GM04503 (cell line): ENCODE results near the gene TLE3.

Experiments used
- DNase-seq: peaks from one replicate; pipeline ENCODE4 v3.0.0-alpha.2; 2012; ENCODE audit warnings: low read depth

The TLE3 gene

GRCh38 chr15:70061696-70062270, 35.9 kb downstream of the TLE3 start:
- no peak for DNase-seq

GRCh38 chr15:70060993-70061305, 36.8 kb downstream of the TLE3 start:
- DNase-seq, result no peak

- DNase-seq, result no peak
These were observed 37.3 kb downstream of the TLE3 start for GRCh38 chr15:70060214-70060992.

GRCh38 chr15:70059476-70060213, 38.1 kb downstream of the TLE3 start:
- DNase-seq, result no peak

GRCh38 chr15:70058642-70059360, 38.9 kb downstream of the TLE3 start:
- DNase-seq, result no peak

GRCh38 chr15:70057931-70058641, 39.6 kb downstream of the TLE3 start:
- DNase-seq, result no peak

- DNase-seq, result no peak
These were observed 41.5 kb downstream of the TLE3 start for GRCh38 chr15:70056091-70056680.

- DNase-seq, result no peak
These were observed 42.1 kb downstream of the TLE3 start for GRCh38 chr15:70055601-70056051.

GRCh38 chr15:70054884-70055387, 42.8 kb downstream of the TLE3 start:
- DNase-seq, result no peak

- DNase-seq, result no peak
These were observed 43.4 kb downstream of the TLE3 start for GRCh38 chr15:70054366-70054765.

- no peak for DNase-seq
These were observed 43.9 kb downstream of the TLE3 start for GRCh38 chr15:70053716-70054229.

GRCh38 chr15:70053001-70053715, 44.6 kb downstream of the TLE3 start:
- DNase-seq, result no peak

GRCh38 chr15:70051948-70052633, 45.6 kb downstream of the TLE3 start:
- no peak for DNase-seq

- no peak for DNase-seq
These were observed 46.7 kb downstream of the TLE3 start for GRCh38 chr15:70050970-70051369.

GRCh38 chr15:70050441-70050840, 47.3 kb downstream of the TLE3 start:
- no peak for DNase-seq

GRCh38 chr15:70049701-70050301, 47.9 kb downstream of the TLE3 start:
- no peak for DNase-seq

GRCh38 chr15:70048578-70049514, 48.9 kb downstream of the TLE3 start:
- no peak for DNase-seq

- no peak for DNase-seq
These were observed 49.5 kb downstream of the TLE3 start for GRCh38 chr15:70048198-70048565.
